ENCODE measurements around the gene NOXO1.

DNA sequence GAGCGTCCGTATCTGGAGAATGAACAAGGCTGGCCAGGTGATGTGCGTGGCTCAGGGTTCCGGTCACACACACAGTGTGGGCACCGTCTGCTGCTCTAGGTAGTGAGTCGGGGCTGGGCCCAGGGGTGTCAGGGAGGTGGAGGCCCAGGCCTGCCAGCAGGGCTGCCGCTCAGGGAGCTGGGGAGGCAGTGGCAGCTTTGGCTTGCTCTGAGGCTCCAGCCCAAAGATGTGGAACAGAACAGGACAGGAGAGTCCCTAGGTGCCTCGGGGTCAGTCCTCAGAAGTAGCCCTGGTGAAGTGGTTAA, 5.1 kb downstream of the NOXO1 start:
- TF ChIP-seq, protein P1, sequence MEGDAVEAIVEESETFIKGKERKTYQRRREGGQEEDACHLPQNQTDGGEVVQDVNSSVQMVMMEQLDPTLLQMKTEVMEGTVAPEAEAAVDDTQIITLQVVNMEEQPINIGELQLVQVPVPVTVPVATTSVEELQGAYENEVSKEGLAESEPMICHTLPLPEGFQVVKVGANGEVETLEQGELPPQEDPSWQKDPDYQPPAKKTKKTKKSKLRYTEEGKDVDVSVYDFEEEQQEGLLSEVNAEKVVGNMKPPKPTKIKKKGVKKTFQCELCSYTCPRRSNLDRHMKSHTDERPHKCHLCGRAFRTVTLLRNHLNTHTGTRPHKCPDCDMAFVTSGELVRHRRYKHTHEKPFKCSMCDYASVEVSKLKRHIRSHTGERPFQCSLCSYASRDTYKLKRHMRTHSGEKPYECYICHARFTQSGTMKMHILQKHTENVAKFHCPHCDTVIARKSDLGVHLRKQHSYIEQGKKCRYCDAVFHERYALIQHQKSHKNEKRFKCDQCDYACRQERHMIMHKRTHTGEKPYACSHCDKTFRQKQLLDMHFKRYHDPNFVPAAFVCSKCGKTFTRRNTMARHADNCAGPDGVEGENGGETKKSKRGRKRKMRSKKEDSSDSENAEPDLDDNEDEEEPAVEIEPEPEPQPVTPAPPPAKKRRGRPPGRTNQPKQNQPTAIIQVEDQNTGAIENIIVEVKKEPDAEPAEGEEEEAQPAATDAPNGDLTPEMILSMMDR (IDR thresholded peaks at IDR 0.05), result no peak
- TF ChIP-seq POLR2A (IDR thresholded peaks at IDR 0.05), result no peak

All from thyroid gland (tissue), 4 donors.